Measurements from ENCODE around the gene USPL1.

GRCh38 chr13:30638301-30638700 is 20.6 kb downstream of the USPL1 start:
- TF ChIP-seq MAX (IDR thresholded peaks at IDR 0.05) (no peak), ZNF724P (CRISPR knock-in tag; IDR thresholded peaks at IDR 0.05; ENCODE audit: borderline replicate concordance) (no peak), SNRNP70 (IDR thresholded peaks at IDR 0.05; ENCODE audit: low read depth, low read length) (no peak), EED (CRISPR knock-in tag; IDR thresholded peaks at IDR 0.05) (no peak)
